Neural crest cell (in vitro differentiated cells): ENCODE measurements around the gene ZNF649. TPM values are rescaled to one million over a fixed set of nuclear protein-coding genes. Genes with fewer than 3 reads are reported as not detected.

Experiments used
- DNase-seq: peaks from one replicate; pipeline ENCODE4 v3.0.0; 2021; ENCODE audit warnings: low read depth, mixed read lengths, low spot score
- H3K27ac Mint-ChIP-seq: one replicate; pipeline ENCODE4 v1.8.0; 2021; ENCODE audit warnings: mild to moderate bottlenecking, mixed read lengths; ENCODE audit not compliant: unreplicated experiment
- H3K27me3 Mint-ChIP-seq: 2 replicates; pipeline ENCODE4 v1.8.0; 2021; ENCODE audit warnings: low read depth, mild to moderate bottlenecking, mixed read lengths
- H3K36me3 Mint-ChIP-seq: 2 replicates; pipeline ENCODE4 v1.8.0; 2021; ENCODE audit warnings: low read depth, mild to moderate bottlenecking, mixed read lengths
- H3K4me1 Mint-ChIP-seq: 2 replicates; pipeline ENCODE4 v1.8.0; 2021; ENCODE audit warnings: mixed read lengths
- H3K4me3 Mint-ChIP-seq: one replicate; pipeline ENCODE4 v1.8.0; 2021; ENCODE audit warnings: mild to moderate bottlenecking, mixed read lengths
- H3K9me3 Mint-ChIP-seq: 2 replicates; pipeline ENCODE4 v1.8.0; 2021; ENCODE audit warnings: mixed read lengths
- total RNA-seq: library from RNA; stranded (reverse); gene quantifications from 2 replicates; pipeline ENCODE4 v1.2.1, GENCODE V29; 2021
- TF ChIP-seq, protein P1 (sequence below): fragments of 200-600 bp; sonication (generic); conservative IDR thresholded peaks from 2 replicates; pipeline ENCODE4 v1.5.0; 2021; ENCODE audit warnings: antibody characterized with exemption, mild to moderate bottlenecking

ZNF649 gene
- total RNA-seq, 1 donor from 2014 or later, result 33.7 TPM

DNA sequence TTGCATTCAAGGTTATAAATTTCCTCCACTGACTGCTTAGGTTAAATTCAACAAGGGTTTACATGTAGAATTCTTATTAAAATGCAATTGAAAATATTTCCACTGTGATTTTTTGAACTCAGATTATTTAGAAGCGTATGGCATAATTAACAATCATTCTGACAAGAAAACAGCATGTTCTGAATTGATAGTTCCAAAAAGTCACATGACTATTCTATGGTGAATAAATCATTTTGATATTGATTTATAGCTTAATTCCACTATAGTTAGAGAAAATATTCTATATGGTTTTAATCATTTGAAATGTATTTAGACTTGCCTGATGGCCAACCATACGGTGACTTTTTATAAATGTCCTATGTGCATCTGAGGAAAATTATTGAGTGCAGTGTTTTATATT is 20.1 kb downstream of the ZNF649 start:
- TF ChIP-seq, protein P1, sequence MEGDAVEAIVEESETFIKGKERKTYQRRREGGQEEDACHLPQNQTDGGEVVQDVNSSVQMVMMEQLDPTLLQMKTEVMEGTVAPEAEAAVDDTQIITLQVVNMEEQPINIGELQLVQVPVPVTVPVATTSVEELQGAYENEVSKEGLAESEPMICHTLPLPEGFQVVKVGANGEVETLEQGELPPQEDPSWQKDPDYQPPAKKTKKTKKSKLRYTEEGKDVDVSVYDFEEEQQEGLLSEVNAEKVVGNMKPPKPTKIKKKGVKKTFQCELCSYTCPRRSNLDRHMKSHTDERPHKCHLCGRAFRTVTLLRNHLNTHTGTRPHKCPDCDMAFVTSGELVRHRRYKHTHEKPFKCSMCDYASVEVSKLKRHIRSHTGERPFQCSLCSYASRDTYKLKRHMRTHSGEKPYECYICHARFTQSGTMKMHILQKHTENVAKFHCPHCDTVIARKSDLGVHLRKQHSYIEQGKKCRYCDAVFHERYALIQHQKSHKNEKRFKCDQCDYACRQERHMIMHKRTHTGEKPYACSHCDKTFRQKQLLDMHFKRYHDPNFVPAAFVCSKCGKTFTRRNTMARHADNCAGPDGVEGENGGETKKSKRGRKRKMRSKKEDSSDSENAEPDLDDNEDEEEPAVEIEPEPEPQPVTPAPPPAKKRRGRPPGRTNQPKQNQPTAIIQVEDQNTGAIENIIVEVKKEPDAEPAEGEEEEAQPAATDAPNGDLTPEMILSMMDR, result no peak
- H3K9me3 Mint-ChIP-seq, result peaks cover 21% of the 10 kb centered on the region

DNA sequence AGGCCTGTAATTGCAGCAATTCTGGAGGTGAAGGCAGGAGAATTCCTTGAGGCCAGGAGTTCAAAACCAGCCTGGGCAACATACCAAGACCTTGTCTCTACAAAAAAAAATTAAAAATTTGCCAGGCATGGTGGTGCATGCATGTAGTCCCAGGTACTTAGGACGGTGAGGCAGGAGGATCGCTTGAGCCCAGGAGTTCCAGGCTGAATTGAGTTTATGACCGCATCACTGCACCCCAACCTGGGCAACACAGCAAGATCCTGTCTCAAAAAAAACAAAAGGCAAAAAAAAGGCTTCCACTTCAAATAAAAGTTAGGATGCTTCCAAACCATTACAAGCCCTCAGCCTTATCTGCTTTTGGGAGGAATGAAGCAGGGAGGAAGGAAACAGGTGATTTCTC is 22.3 kb downstream of the ZNF649 start:
- Mint-ChIP-seq H3K9me3 (peaks cover 25% of the 10 kb centered on the region), H3K36me3 (peaks cover 72% of the 10 kb centered on the region), H3K4me1 (peaks cover 10% of the 10 kb centered on the region), H3K4me3 (no peak overlapping the region), H3K27me3 (no peaks in the 10 kb centered on the region), H3K27ac (no peak overlapping the region)
- DNase-seq, result no peak
- TF ChIP-seq, protein P1, result no peak

More for the DNA sequence above, 20.1 kb downstream of the ZNF649 start:
- H3K27me3 Mint-ChIP-seq, result no peaks in the 10 kb centered on the region
- no peak for DNase-seq
- H3K4me1 Mint-ChIP-seq, result peaks cover 19% of the 10 kb centered on the region
- peak overlapping the region; percentile 44 for H3K4me3 Mint-ChIP-seq
- peaks cover 77% of the 10 kb centered on the region for H3K36me3 Mint-ChIP-seq
- no peak overlapping the region for H3K27ac Mint-ChIP-seq

DNA sequence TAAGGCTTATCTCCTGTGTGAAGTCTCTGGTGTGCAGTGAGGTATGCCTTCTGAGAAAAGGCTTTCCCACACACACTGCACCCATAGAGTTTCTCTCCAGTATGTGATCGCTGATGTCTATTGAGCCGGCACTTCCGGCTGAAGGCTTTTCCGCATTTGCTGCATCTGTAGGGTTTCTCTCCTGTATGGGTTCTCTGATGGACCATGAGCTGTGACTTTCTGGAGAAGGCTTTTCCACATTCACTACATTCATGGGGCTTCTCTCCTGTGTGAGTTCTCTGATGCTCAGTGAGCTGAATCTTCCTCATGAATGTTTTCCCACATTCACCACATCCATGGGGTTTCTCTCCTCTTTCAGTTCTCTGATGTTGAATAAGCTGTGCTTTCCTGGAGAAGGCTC is 31.7 kb downstream of the ZNF649 start:
- Mint-ChIP-seq H3K27ac (no peak overlapping the region), H3K9me3 (peaks cover 54% of the 10 kb centered on the region), H3K27me3 (no peaks in the 10 kb centered on the region), H3K36me3 (peaks cover 92% of the 10 kb centered on the region), H3K4me1 (no peaks in the 10 kb centered on the region), H3K4me3 (no peak overlapping the region)
- TF ChIP-seq, protein P1, result no peak
- no peak for DNase-seq

DNA sequence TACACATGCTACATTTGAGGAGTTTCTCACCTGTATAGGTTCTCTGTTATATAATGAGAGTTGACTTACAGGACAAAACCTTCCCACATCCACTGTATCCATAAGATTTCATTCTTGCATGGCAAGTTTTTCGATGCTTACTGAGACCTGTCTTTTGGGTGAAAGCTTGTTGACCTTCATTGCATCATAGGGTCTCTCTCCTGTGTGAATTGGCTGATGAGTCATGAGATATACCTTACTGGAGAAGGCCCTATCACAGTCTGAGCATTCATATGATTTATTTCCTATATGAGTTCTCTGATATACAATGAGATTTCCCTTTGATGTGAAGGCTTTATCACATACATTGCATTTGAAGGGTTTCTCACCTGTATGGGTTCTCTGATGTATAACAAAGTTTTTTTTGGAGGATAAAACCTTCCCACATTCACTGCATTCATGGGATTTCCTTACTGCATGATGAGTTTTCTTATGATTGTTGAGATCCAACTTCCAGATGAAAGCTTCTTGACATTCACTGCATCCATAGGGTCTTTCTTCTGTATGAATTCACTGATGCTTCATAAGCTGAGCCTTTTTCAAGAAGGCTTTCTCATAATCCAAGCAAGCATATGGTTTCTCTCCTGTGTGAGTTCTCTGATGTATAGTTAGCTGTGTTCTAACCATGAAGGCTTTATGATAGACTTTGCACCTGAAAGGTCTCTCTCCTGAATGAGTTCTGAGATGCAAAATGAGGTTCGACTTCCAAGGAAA is 42.8 kb downstream of the ZNF649 start:
- H3K36me3 Mint-ChIP-seq, result peaks cover 60% of the 10 kb centered on the region
- H3K4me1 Mint-ChIP-seq, result no peaks in the 10 kb centered on the region
- TF ChIP-seq, protein P1, result no peak

More for the DNA sequence above, 42.8 kb downstream of the ZNF649 start:
- no peak for DNase-seq
- no peak overlapping the region for H3K4me3 Mint-ChIP-seq
- no peaks in the 10 kb centered on the region for H3K27me3 Mint-ChIP-seq
- H3K27ac Mint-ChIP-seq, result no peak overlapping the region
- H3K9me3 Mint-ChIP-seq, result peaks cover 20% of the 10 kb centered on the region

Other genes starting within 250 kb of the ZNF649 start
- 3.0 and 4.2 TPM in 2 replicates for gene SPACA6, start 211.7 kb downstream of the ZNF649 start, total RNA-seq
- gene HAS1, start 181.0 kb downstream of the ZNF649 start, total RNA-seq, result not detected in 2 replicates
- gene FPR1, start 153.1 kb downstream of the ZNF649 start, total RNA-seq, result not detected in 2 replicates
- gene FPR2, start 143.8 kb downstream of the ZNF649 start, total RNA-seq, result not detected in 2 replicates
- not detected in 2 replicates for gene FPR3, start 109.9 kb downstream of the ZNF649 start, total RNA-seq
- gene ZNF577, start 17.1 kb downstream of the ZNF649 start, total RNA-seq, result 15.7 and 20.4 TPM in 2 replicates
- 6.3 and 8.7 TPM in 2 replicates for gene ZNF613, start 22.5 kb upstream of the ZNF649 start, total RNA-seq
- 6.5 and 6.9 TPM in 2 replicates for gene ZNF350, start 81.8 kb upstream of the ZNF649 start, total RNA-seq
- gene ZNF615, start 103.2 kb upstream of the ZNF649 start, total RNA-seq, result 11.0 and 11.2 TPM in 2 replicates
- 11.5 and 12.5 TPM in 2 replicates for gene ZNF614, start 123.4 kb upstream of the ZNF649 start, total RNA-seq
- gene ZNF432, start 143.8 kb upstream of the ZNF649 start, total RNA-seq, result 19.9 and 22.5 TPM in 2 replicates
- gene ZNF841, start 190.7 kb upstream of the ZNF649 start, total RNA-seq, result 14.3 and 16.4 TPM in 2 replicates
- gene ZNF616, start 234.9 kb upstream of the ZNF649 start, total RNA-seq, result 18.9 and 25.2 TPM in 2 replicates